Effector memory CD4-positive, alpha-beta T cell (primary cell): ENCODE measurements around the gene NOS3.

Experiments
- DNase-seq, 3 donors: peaks; one replicate each; pipeline ENCODE4 v3.0.0-alpha.2; 2020
- H3K27ac ChIP-seq: 2 replicates; pipeline ENCODE4 v1.7.0; 2013; ENCODE audit warnings: mild to moderate bottlenecking, low read length, moderate library complexity; ENCODE audit not compliant: insufficient read depth, poor library complexity, severe bottlenecking
- H3K27me3 ChIP-seq: replicated peaks from 2 replicates; pipeline ENCODE4 v1.7.0; 2013; ENCODE audit warnings: mild to moderate bottlenecking, low read length; ENCODE audit not compliant: insufficient read depth, control insufficient read depth, poor library complexity, severe bottlenecking
- H3K36me3 ChIP-seq: 2 replicates; pipeline ENCODE4 v1.7.0; 2013; ENCODE audit warnings: mild to moderate bottlenecking, low read length, moderate library complexity; ENCODE audit not compliant: control insufficient read depth, insufficient read depth
- H3K4me1 ChIP-seq: 2 replicates; pipeline ENCODE4 v1.7.0; 2013; ENCODE audit warnings: low read length, mild to moderate bottlenecking; ENCODE audit not compliant: control insufficient read depth, insufficient read depth, poor library complexity, severe bottlenecking
- H3K4me3 ChIP-seq: 2 replicates; pipeline ENCODE4 v1.7.0; 2013; ENCODE audit warnings: low read length, low read depth, mild to moderate bottlenecking; ENCODE audit not compliant: insufficient read depth, poor library complexity, severe bottlenecking
- H3K9me3 ChIP-seq: 2 replicates; pipeline ENCODE4 v1.7.0; 2013; ENCODE audit warnings: mild to moderate bottlenecking, low read length, moderate library complexity; ENCODE audit not compliant: control insufficient read depth

The NOS3 gene

DNA sequence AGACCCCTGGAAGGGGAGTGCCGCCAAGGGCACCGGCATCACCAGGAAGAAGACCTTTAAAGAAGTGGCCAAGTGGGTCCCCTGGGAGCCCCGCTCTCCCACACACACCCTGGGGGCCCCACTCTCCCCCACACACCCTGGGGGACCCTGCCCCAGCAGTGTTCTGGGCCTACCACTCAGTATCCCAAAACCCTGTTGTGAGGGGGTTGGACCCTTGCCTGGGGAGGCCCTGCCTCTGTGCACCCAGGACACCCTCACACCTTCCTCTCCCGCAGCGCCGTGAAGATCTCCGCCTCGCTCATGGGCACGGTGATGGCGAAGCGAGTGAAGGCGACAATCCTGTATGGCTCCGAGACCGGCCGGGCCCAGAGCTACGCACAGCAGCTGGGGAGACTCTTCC, 10.7 kb downstream of the NOS3 start:
- Histone ChIP-seq H3K4me1 (peaks cover 28% of the 10 kb centered on the region), H3K9me3 (no peaks in the 10 kb centered on the region), H3K27me3 (no peaks in the 10 kb centered on the region), H3K36me3 (peaks cover 7% of the 10 kb centered on the region), H3K4me3 (no peak overlapping the region), H3K27ac (no peak overlapping the region)
- DNase-seq: no peak

DNA sequence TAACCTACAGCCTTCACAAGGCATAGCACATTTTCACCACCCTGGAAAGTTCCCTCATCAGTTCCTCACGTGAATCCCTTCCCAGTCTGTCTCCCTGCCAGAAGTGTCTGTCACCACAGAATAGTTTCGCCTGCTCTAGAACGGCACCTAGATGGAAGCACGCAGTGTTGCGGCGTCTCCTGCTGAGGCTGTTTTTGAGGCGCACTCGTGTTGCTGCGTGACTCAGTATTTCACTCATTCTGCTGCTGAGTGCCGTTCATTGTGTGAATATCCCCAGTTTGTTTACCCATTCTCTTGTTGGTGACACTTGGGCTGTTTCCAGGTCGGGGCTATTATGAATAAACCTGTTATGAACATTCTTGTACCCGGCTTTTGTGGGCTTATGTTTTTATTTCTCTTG, 12.8 kb downstream of the NOS3 start:
- Histone ChIP-seq H3K4me1 (peaks cover 32% of the 10 kb centered on the region), H3K27me3 (no peaks in the 10 kb centered on the region), H3K36me3 (peaks cover 7% of the 10 kb centered on the region), H3K4me3 (no peak overlapping the region), H3K9me3 (no peaks in the 10 kb centered on the region), H3K27ac (no peak overlapping the region)
- DNase-seq: no peak

DNA sequence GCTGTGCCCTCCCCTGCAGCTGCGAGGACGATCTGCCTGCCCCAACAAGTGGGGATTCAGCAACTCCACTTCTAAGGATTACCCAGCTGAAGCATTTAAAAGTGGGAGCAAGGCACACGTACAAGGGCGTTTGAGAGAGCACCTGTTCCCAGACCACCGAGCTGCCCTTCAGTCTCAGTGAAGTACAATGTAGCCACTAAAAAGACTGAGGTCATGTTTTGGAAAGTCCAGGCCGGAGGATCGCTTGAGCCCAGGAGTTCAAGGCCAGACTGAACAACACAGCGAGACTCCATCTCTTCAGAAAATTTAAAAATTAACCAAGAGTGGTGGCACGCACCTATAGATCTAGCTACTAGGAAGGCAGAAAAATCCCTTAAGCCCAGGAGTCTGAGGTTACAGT, 14.7 kb downstream of the NOS3 start:
- H3K9me3 ChIP-seq: no peaks in the 10 kb centered on the region
- H3K27me3 ChIP-seq: no peaks in the 10 kb centered on the region
- H3K27ac ChIP-seq: no peak overlapping the region
- H3K4me3 ChIP-seq: no peak overlapping the region
- H3K4me1 ChIP-seq: peaks cover 41% of the 10 kb centered on the region
- H3K36me3 ChIP-seq: peaks cover 7% of the 10 kb centered on the region
- no peak for DNase-seq

DNA sequence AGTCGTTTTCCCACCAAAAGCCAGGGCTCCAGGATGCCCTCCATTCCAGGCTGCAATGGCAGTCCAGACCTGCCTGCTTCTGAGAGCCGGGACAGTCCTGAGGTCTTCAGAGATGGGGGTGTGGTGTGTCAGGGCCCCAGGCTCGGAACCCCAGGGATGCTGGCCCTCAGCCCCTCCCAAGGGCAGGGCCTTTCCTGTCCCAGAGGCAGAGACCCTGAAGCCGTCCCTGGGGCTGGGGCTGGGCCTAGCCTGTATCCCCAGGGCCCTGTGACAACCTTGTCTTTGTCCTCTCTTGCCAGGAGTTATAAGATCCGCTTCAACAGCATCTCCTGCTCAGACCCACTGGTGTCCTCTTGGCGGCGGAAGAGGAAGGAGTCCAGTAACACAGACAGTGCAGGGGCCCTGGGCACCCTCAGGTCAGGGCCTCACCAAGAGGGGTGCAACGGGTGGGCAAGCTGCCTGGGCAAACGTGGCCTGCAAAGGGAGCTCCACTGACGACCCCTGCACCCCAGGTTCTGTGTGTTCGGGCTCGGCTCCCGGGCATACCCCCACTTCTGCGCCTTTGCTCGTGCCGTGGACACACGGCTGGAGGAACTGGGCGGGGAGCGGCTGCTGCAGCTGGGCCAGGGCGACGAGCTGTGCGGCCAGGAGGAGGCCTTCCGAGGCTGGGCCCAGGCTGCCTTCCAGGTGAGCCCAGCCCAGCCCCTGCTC, 15.9 kb downstream of the NOS3 start:
- no peak for DNase-seq
- no peaks in the 10 kb centered on the region for H3K9me3 ChIP-seq
- H3K4me1 ChIP-seq: peaks cover 49% of the 10 kb centered on the region

DNA sequence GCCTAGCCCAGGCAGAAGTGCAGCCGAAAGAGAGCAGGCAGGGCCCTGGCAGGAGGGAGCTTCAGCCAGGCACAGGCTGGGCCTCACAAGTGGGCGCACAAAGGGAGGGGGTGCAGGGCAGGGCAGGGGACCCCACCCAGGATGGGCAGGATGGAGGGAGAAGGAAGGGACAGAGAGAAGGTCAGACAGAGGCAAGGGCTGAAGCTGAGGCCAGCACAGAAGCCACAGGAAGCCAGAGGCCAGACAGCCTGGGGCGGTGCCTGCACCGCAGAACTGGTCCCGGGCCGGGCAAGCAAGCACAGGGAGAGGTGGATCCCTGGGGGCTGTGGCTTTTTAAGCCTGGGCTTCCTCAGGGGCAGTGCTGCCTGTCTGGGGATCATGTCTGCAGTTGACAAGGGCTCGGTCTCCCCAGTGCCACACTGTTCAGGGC, 16.7 kb downstream of the NOS3 start:
- peak overlapping the region; percentile 33 for H3K4me3 ChIP-seq
- DNase-seq: no peak
- no peaks in the 10 kb centered on the region for H3K27me3 ChIP-seq
- H3K9me3 ChIP-seq: no peaks in the 10 kb centered on the region
- peak overlapping the region; percentile 76 for H3K27ac ChIP-seq
- peaks cover 56% of the 10 kb centered on the region for H3K4me1 ChIP-seq
- H3K36me3 ChIP-seq: no peaks in the 10 kb centered on the region

More for the DNA sequence above, 15.9 kb downstream of the NOS3 start:
- Histone ChIP-seq H3K27me3 (no peaks in the 10 kb centered on the region), H3K4me3 (no peak overlapping the region), H3K27ac (no peak overlapping the region), H3K36me3 (peaks cover 2% of the 10 kb centered on the region)

DNA sequence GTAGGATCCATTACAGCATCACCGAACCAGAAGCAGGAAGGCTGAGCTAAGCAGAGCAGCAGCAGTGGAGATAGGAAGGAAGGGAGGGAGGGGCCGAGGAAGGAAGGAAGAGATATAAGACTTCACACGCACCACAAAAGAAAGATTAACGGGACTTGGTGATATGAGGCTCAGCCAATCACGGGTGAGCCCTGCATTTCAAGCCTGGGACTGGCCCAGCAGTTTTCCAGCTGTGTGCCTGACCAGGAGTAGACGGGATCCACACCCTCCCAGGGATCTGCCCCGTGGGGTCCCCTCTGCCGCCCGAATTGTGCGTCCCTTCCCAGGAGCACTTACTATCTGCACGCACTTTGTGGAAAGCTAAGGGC, 17.3 kb downstream of the NOS3 start:
- H3K4me3 ChIP-seq: peak overlapping the region; percentile 33
- peak overlapping the region; percentile 76 for H3K27ac ChIP-seq
- peak in 1 of 3 donors; percentile 32 for DNase-seq
- peaks cover 62% of the 10 kb centered on the region for H3K4me1 ChIP-seq
- H3K27me3 ChIP-seq: no peaks in the 10 kb centered on the region
- no peaks in the 10 kb centered on the region for H3K36me3 ChIP-seq
- H3K9me3 ChIP-seq: no peaks in the 10 kb centered on the region

DNA sequence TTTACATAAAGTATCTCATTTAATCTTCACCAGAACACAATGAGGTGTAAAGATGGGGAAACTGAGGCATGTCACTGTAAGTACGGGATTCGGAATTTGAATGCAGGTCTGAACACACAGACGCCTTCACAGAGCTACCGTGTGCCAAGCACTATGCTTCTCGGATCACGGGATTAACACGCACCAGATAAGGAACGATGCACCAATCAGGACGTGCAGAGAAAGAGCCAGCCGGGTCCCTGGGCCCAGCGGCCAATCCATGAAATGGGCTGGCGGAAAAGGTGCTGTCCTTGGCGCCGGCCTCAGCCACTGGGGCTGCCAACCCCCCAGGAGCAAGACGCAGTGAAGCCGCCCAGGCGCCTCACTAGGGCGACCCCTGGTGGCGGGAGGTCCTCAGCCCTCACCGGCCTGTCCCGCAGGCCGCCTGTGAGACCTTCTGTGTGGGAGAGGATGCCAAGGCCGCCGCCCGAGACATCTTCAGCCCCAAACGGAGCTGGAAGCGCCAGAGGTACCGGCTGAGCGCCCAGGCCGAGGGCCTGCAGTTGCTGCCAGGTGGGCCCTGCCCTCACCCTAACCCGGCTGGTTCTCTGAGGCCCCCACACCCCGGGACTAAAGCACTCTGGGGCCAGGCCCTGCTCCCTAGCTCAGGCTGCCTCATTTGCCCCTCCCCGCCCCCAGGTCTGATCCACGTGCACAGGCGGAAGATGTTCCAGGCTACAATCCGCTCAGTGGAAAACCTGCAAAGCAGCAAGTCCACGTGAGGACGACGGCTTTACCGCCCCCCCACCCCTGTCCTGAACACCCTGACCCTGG, 17.9 kb downstream of the NOS3 start:
- H3K27ac ChIP-seq: peak overlapping the region; percentile 76
- H3K9me3 ChIP-seq: no peaks in the 10 kb centered on the region
- DNase-seq: peak; percentile 71 to 78 (median 72)
- peak overlapping the region; percentile 33 for H3K4me3 ChIP-seq
- no peaks in the 10 kb centered on the region for H3K36me3 ChIP-seq
- H3K27me3 ChIP-seq: no peaks in the 10 kb centered on the region
- peaks cover 68% of the 10 kb centered on the region for H3K4me1 ChIP-seq

DNA sequence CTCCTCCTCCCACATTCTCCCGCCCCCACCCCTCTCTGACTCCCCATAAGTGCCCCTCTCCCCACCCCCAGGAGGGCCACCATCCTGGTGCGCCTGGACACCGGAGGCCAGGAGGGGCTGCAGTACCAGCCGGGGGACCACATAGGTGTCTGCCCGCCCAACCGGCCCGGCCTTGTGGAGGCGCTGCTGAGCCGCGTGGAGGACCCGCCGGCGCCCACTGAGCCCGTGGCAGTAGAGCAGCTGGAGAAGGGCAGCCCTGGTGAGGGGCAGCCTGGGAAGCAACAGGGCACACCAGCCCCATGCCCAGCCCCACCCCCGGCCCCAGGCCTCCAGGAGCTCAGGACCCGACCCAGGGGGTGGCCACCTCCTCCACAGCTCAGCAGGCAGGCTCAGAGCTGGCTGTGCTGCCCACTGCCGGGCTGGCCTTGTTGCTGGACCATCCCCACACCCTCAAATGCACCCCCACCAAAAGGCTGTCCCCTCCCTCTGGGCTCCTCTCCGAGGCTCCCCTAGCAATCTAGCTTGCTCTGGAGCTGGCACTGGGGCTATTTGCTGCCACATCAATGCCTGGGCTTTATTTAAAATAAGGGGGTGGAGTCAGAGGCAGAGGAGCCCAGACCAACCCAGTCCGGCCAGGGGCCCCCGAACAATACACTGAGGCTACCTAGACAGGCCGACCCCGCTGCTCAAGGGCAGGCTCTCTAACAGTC, 18.7 kb downstream of the NOS3 start:
- Histone ChIP-seq H3K36me3 (no peaks in the 10 kb centered on the region), H3K27me3 (no peaks in the 10 kb centered on the region), H3K4me3 (no peak overlapping the region), H3K27ac (peak overlapping the region; percentile 76), H3K4me1 (peaks cover 75% of the 10 kb centered on the region), H3K9me3 (no peaks in the 10 kb centered on the region)
- no peak for DNase-seq

DNA sequence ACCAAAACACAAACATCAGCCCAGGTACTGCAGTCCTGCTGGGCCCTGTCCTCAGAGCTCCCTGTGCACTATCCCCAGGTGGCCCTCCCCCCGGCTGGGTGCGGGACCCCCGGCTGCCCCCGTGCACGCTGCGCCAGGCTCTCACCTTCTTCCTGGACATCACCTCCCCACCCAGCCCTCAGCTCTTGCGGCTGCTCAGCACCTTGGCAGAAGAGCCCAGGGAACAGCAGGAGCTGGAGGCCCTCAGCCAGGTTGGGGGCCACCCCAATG, 19.2 kb downstream of the NOS3 start:
- Histone ChIP-seq H3K27ac (peak overlapping the region; percentile 76), H3K27me3 (no peaks in the 10 kb centered on the region), H3K9me3 (no peaks in the 10 kb centered on the region), H3K4me1 (peaks cover 80% of the 10 kb centered on the region), H3K4me3 (no peak overlapping the region), H3K36me3 (no peaks in the 10 kb centered on the region)
- DNase-seq: no peak
